Neural cell (in vitro differentiated cells): ENCODE results near the gene PDE6A.

ENCODE experiments used
- CTCF ChIP-seq: fragments of 450-650 bp; IDR thresholded peaks from 2 replicates; pipeline ENCODE4 v1.5.1; 2014; ENCODE audit warnings: antibody characterized with exemption, mild to moderate bottlenecking, moderate library complexity; ENCODE audit not compliant: poor library complexity, severe bottlenecking
- EZH2 ChIP-seq: fragments of 200-600, 300-800 bp; shearing (Covaris generic), sonication (generic); IDR thresholded peaks from 2 replicates; pipeline ENCODE4 v1.6.1; 2014; ENCODE audit warnings: antibody characterized with exemption, low read length, borderline replicate concordance, mild to moderate bottlenecking; ENCODE audit not compliant: insufficient read depth, poor library complexity, severe bottlenecking
- POLR2AphosphoS5 ChIP-seq: IDR thresholded peaks from 2 replicates; pipeline ENCODE4 v1.6.1; 2012

DNA sequence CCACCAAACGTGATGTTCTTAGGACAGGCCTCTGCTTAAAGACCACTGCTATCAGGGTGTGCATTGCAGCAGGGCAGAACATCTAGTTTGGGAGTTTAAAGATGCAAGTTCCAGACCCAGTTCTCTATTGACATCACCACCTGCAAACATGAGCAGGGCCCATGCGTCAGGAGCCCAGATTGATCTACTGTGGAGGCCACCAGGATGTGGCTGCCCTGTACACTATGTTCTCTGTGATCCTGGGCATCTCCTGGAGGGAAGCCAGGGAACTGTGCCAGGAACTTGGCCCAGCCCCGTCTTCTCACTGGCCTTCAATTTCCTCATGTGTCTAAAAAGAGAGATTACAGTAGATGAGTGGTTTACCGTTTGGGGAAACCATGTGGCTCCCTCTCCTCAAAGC is 87.1 kb downstream of the PDE6A start:
- no peak for TF ChIP-seq EZH2
- no peak for TF ChIP-seq CTCF
- no peak for TF ChIP-seq POLR2AphosphoS5
